PFSK-1 (cell line): ENCODE data around the gene ADORA3.

Experiments
- FOXP2 ChIP-seq: optimal IDR thresholded peaks from 2 replicates; pipeline ENCODE3; 2011; ENCODE audit warnings: borderline replicate concordance, control low read depth, inconsistent platforms; ENCODE audit not compliant: insufficient read depth; ENCODE audit errors: extremely low read length, extremely low read depth
- POLR2AphosphoS5 ChIP-seq: IDR thresholded peaks from 2 replicates; pipeline ENCODE4 v1.6.1; 2012; ENCODE audit warnings: low read depth, mild to moderate bottlenecking, control low read depth, low read length, moderate library complexity
- SIN3A ChIP-seq: IDR thresholded peaks from 2 replicates; pipeline ENCODE4 v1.6.1; 2012; ENCODE audit warnings: mild to moderate bottlenecking, low read length, moderate library complexity, borderline replicate concordance; ENCODE audit not compliant: insufficient read depth
- TAF1 ChIP-seq: IDR thresholded peaks from 2 replicates; pipeline ENCODE4 v1.6.1; 2012; ENCODE audit warnings: low read length, control low read depth, borderline replicate concordance; ENCODE audit not compliant: insufficient read depth
- TF ChIP-seq, protein P1 (sequence below), 2 experiments: IDR thresholded peaks; 2 replicates each; pipeline versions ENCODE4 v1.6.1 to v1.8.0; 2011 to 2012; ENCODE audit warnings: low read depth in 2 of 2, low read length in 2 of 2, control low read depth in 1 of 2, inconsistent platforms in 1 of 2, mild to moderate bottlenecking in 1 of 2, moderate library complexity in 1 of 2; ENCODE audit not compliant: insufficient read depth in 1 of 2

ADORA3 gene

GRCh38 chr1:111542187-111542586 is 38.8 kb upstream of the ADORA3 start:
- TF ChIP-seq FOXP2 (no peak), TAF1 (no peak), POLR2AphosphoS5 (no peak), SIN3A (no peak)
- TF ChIP-seq, protein P1, sequence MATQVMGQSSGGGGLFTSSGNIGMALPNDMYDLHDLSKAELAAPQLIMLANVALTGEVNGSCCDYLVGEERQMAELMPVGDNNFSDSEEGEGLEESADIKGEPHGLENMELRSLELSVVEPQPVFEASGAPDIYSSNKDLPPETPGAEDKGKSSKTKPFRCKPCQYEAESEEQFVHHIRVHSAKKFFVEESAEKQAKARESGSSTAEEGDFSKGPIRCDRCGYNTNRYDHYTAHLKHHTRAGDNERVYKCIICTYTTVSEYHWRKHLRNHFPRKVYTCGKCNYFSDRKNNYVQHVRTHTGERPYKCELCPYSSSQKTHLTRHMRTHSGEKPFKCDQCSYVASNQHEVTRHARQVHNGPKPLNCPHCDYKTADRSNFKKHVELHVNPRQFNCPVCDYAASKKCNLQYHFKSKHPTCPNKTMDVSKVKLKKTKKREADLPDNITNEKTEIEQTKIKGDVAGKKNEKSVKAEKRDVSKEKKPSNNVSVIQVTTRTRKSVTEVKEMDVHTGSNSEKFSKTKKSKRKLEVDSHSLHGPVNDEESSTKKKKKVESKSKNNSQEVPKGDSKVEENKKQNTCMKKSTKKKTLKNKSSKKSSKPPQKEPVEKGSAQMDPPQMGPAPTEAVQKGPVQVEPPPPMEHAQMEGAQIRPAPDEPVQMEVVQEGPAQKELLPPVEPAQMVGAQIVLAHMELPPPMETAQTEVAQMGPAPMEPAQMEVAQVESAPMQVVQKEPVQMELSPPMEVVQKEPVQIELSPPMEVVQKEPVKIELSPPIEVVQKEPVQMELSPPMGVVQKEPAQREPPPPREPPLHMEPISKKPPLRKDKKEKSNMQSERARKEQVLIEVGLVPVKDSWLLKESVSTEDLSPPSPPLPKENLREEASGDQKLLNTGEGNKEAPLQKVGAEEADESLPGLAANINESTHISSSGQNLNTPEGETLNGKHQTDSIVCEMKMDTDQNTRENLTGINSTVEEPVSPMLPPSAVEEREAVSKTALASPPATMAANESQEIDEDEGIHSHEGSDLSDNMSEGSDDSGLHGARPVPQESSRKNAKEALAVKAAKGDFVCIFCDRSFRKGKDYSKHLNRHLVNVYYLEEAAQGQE (IDR thresholded peaks at IDR 0.05; ENCODE audit: insufficient read depth in 1 of 2, low read depth in 2 of 2, low read length in 2 of 2) = no peak

DNA sequence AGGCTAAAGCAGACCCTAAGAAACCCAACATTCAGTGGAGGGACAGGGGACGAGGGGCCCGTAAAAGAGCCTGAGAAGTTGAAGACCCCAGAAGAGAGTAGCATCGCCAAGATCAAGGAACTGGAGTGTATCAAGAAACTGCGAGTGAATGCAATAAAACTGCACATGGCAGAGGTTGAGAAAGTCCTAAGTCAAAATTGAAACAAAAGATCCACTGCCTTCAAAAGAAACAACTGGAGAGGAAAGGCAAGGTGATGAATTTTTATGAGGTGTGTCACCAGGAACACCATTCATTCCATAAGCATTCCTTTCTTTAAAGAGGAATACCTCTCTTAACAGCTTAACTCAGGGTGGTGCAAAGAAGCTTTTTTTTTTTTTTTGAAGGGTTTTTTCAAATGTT is 38.3 kb upstream of the ADORA3 start:
- TF ChIP-seq POLR2AphosphoS5 (no peak), SIN3A (no peak), FOXP2 (no peak), TAF1 (no peak)
- TF ChIP-seq, protein P1 (IDR thresholded peaks at IDR 0.05; ENCODE audit: insufficient read depth in 1 of 2, low read depth in 2 of 2, low read length in 2 of 2) = no peak

DNA sequence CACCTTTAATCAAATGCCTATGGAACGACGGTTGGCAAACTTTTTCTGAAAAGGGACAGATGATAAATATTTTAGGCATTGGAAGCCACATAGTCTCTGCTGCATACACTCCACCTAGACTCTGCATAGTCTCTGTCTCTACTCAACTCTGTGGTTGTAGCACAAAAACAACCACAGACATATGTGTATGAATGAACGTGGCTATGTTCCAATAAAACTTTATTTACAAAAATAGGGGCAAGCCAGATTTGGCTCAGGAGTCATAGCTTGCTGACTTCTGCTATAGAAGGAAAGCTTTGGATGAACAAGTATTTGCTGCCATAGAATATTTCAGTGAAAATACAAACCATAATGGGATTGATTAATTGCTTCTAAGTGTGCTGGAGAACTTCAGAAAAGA is 37.5 kb upstream of the ADORA3 start:
- TF ChIP-seq, protein P1 (IDR thresholded peaks at IDR 0.05; ENCODE audit: insufficient read depth in 1 of 2, low read depth in 2 of 2, low read length in 2 of 2) = no peak
- no peak for TF ChIP-seq SIN3A
- TF ChIP-seq TAF1 = no peak
- no peak for TF ChIP-seq POLR2AphosphoS5
- no peak for TF ChIP-seq FOXP2

DNA sequence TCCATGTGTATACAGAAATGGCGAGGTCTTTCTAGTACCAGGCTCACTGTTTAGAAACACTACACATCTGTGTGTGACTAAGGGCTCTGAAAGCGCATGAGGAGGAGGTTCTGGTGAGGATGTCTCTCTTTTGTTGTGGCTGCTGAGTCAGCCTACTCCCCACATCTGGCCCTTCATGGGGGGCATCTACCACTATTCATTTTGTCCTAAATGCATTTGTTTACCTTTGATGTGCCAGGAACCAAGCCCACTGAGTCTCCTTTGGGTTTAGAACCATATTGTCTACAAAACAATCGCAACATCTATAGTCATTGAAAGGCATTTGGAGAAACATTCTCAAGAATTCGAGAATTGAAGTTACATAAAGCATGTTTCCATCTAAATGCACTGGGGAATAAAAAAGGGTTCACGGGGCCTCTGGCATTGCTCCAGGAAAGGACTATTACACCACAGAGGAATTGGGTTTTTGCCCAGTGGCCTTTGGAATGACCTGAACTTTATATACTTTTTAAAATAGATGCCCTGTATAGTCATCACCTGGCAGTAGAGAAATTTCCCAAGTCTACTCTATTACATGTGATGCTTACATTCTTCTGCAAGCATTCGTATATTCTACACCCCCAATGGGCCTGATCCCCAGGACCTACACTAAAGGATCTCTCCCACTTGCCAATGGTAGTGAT is 35.1 kb upstream of the ADORA3 start:
- TF ChIP-seq POLR2AphosphoS5 = no peak
- TF ChIP-seq, protein P1 (IDR thresholded peaks at IDR 0.05; ENCODE audit: insufficient read depth in 1 of 2, low read depth in 2 of 2, low read length in 2 of 2) = no peak
